Activated CD8-positive, alpha-beta T cell treated with anti-CD3 and anti-CD28 coated beads for 36 hours (primary cell): ENCODE results near the gene ST14. TPM values are rescaled to one million over a fixed set of nuclear protein-coding genes. Genes with fewer than 3 reads are reported as not detected.
"Not testable (repeated sequence)": the region's sequence is repeated elsewhere in the genome, so short reads cannot be mapped to it uniquely, and the experiment has no call there.

ENCODE experiments used
- ATAC-seq: fragments of 200-7000 bp; cut with Tn5 transposase; one replicate; pipeline ENCODE4 v1.10.0; 2021; ENCODE audit warnings: mild to moderate bottlenecking, moderate library complexity
- CTCF ChIA-PET: fragments of 350-600 bp; sonication (Branson Sonifier 250); formaldehyde crosslinking; loops from one replicate; lab custom pipeline; 2021; ENCODE audit warnings: antibody characterized with exemption; lab: Charles Lee
- POLR2A ChIA-PET: fragments of 350-600 bp; sonication (Branson Sonifier 250); formaldehyde crosslinking; loops from one replicate; lab custom pipeline; 2021; ENCODE audit warnings: antibody characterized with exemption; lab: Charles Lee
- DNase-seq: peaks from one replicate; pipeline ENCODE4 v3.0.0-alpha.2; 2020
- H3K27ac Mint-ChIP-seq: one replicate; pipeline ENCODE4 v1.8.0; 2021; ENCODE audit warnings: mild to moderate bottlenecking, mixed read lengths
- H3K27me3 Mint-ChIP-seq: one replicate; pipeline ENCODE4 v1.8.0; 2021; ENCODE audit warnings: mixed read lengths
- H3K36me3 Mint-ChIP-seq: one replicate; pipeline ENCODE4 v1.8.0; 2021; ENCODE audit warnings: low read depth, mixed read lengths
- H3K4me1 Mint-ChIP-seq: one replicate; pipeline ENCODE4 v1.8.0; 2021; ENCODE audit warnings: low read depth, mixed read lengths
- H3K4me3 Mint-ChIP-seq: one replicate; pipeline ENCODE4 v1.8.0; 2021; ENCODE audit warnings: mild to moderate bottlenecking, moderate library complexity, mixed read lengths
- H3K9me3 Mint-ChIP-seq: one replicate; pipeline ENCODE4 v1.8.0; 2021; ENCODE audit warnings: mixed read lengths
- CTCF ChIP-seq: fragments of 200-600 bp; IDR thresholded peaks from one replicate; pipeline ENCODE4 v1.8.0; 2022; ENCODE audit warnings: antibody characterized with exemption, mild to moderate bottlenecking
- intact Hi-C: fragments of 100-400 bp; cut with micrococcal nuclease; formaldehyde crosslinking; loops from one replicate; pipeline ENCODE4 v1.10.0; 2022
- total RNA-seq, 2 experiments: library from RNA; stranded (reverse); gene quantifications; one replicate each; pipeline ENCODE4 v1.2.3, GENCODE V29; 2021

The ST14 gene
- total RNA-seq, 2 experiments from 2014 or later: not detected

- H3K27me3 Mint-ChIP-seq: no peaks in the 10 kb centered on the region
- POLR2A ChIA-PET: no interaction called here
- CTCF ChIA-PET: interaction anchor here (0.7 kb wide), 1 partner anchor 34 kb away, joined by 3 read pairs; no protein-coding TSS in a partner anchor
- TF ChIP-seq CTCF: no peak
- no peak for ATAC-seq
- H3K36me3 Mint-ChIP-seq: peaks cover 25% of the 10 kb centered on the region
- H3K4me1 Mint-ChIP-seq: peaks cover 41% of the 10 kb centered on the region
- no peak overlapping the region for H3K27ac Mint-ChIP-seq
- no peaks in the 10 kb centered on the region for H3K9me3 Mint-ChIP-seq
- intact Hi-C loops: no loop called here
- no peak overlapping the region for H3K4me3 Mint-ChIP-seq
- DNase-seq: no peak
Measured at GRCh38 chr11:130246270-130246669, 86.7 kb downstream of the ST14 start.

- Mint-ChIP-seq H3K27ac (no peak overlapping the region), H3K4me1 (peaks cover 41% of the 10 kb centered on the region), H3K36me3 (peaks cover 28% of the 10 kb centered on the region), H3K27me3 (no peaks in the 10 kb centered on the region), H3K9me3 (peaks cover 2% of the 10 kb centered on the region), H3K4me3 (no peak overlapping the region)
- CTCF ChIA-PET: no interaction called here
- POLR2A ChIA-PET: no interaction called here
- no peak for ATAC-seq
- intact Hi-C loops: no loop called here
- no peak for TF ChIP-seq CTCF
- DNase-seq: no peak
Measured at GRCh38 chr11:130246738-130247137, 87.2 kb downstream of the ST14 start.

GRCh38 chr11:130247319-130247718 lies 87.7 kb downstream of the ST14 start:
- no peak overlapping the region for H3K27ac Mint-ChIP-seq
- POLR2A ChIA-PET: no interaction called here
- TF ChIP-seq CTCF: no peak
- no peak for ATAC-seq
- H3K27me3 Mint-ChIP-seq: no peaks in the 10 kb centered on the region
- peaks cover 34% of the 10 kb centered on the region for H3K36me3 Mint-ChIP-seq
- H3K4me1 Mint-ChIP-seq: peaks cover 46% of the 10 kb centered on the region
- intact Hi-C loops: no loop called here
- DNase-seq: no peak
- CTCF ChIA-PET: no interaction called here
- peaks cover 7% of the 10 kb centered on the region for H3K9me3 Mint-ChIP-seq
- H3K4me3 Mint-ChIP-seq: no peak overlapping the region

- peaks cover 40% of the 10 kb centered on the region for H3K4me1 Mint-ChIP-seq
- DNase-seq (no peak), ATAC-seq (no peak)
- no peak for TF ChIP-seq CTCF
- ChIA-PET POLR2A (no interaction called here), CTCF (no interaction called here)
- no peak overlapping the region for H3K27ac Mint-ChIP-seq
- peaks cover 14% of the 10 kb centered on the region for H3K9me3 Mint-ChIP-seq
- intact Hi-C loops: no loop called here
- peaks cover 49% of the 10 kb centered on the region for H3K36me3 Mint-ChIP-seq
- H3K27me3 Mint-ChIP-seq: no peaks in the 10 kb centered on the region
- no peak overlapping the region for H3K4me3 Mint-ChIP-seq
Measured at GRCh38 chr11:130249371-130249770, 89.8 kb downstream of the ST14 start.

- POLR2A ChIA-PET, intact Hi-C loops: not testable (repeated sequence)
- H3K9me3 Mint-ChIP-seq: peaks cover 14% of the 10 kb centered on the region
Measured at GRCh38 chr11:130249929-130250328, 90.3 kb downstream of the ST14 start.

GRCh38 chr11:130251763-130252162 lies 92.2 kb downstream of the ST14 start:
- H3K27ac Mint-ChIP-seq, ATAC-seq, H3K4me3 Mint-ChIP-seq, DNase-seq, POLR2A ChIA-PET, H3K27me3 Mint-ChIP-seq, intact Hi-C loops: not testable (repeated sequence)
- CTCF ChIA-PET: interaction anchor here (1.1 kb wide), 1 partner anchor 22 kb away, joined by 3 read pairs; no protein-coding TSS in a partner anchor
- peaks cover 57% of the 10 kb centered on the region for H3K36me3 Mint-ChIP-seq
- peaks cover 14% of the 10 kb centered on the region for H3K9me3 Mint-ChIP-seq
- H3K4me1 Mint-ChIP-seq: peaks cover 30% of the 10 kb centered on the region

More at GRCh38 chr11:130249929-130250328, 90.3 kb downstream of the ST14 start:
- H3K27me3 Mint-ChIP-seq, H3K27ac Mint-ChIP-seq, CTCF ChIA-PET, ATAC-seq, H3K4me3 Mint-ChIP-seq, DNase-seq: not testable (repeated sequence)
- peaks cover 52% of the 10 kb centered on the region for H3K36me3 Mint-ChIP-seq
- peaks cover 38% of the 10 kb centered on the region for H3K4me1 Mint-ChIP-seq

Other genes starting within 250 kb of the ST14 start
- 10 to 100 TPM; 15.6 to 18.8 TPM for gene PRDM10, start 156.9 kb upstream of the ST14 start, total RNA-seq
- gene APLP2, start 89.9 kb upstream of the ST14 start, total RNA-seq: 10 to 100 TPM; 25.5 to 29.8 TPM
- gene ZBTB44, start 155.1 kb downstream of the ST14 start, total RNA-seq: 10 to 100 TPM; 43.0 to 43.7 TPM